ES-I3 (cell line): ENCODE measurements around the gene LHPP.

Experiments used
- H3K36me3 ChIP-seq: 2 replicates; pipeline ENCODE4 v1.6.1; 2013; ENCODE audit warnings: mild to moderate bottlenecking, low read length, control low read depth, moderate library complexity; ENCODE audit not compliant: insufficient read depth
- H3K4me1 ChIP-seq: 2 replicates; pipeline ENCODE4 v1.6.1; 2013; ENCODE audit warnings: mild to moderate bottlenecking, control low read depth, low read length; ENCODE audit not compliant: insufficient read depth
- H3K9ac ChIP-seq: 2 replicates; pipeline ENCODE4 v1.6.1; 2013; ENCODE audit warnings: low read depth, mild to moderate bottlenecking, low read length, moderate library complexity
- H3K9me3 ChIP-seq: 2 replicates; pipeline ENCODE4 v1.6.1; 2013; ENCODE audit warnings: mild to moderate bottlenecking, low read length, moderate library complexity; ENCODE audit not compliant: control insufficient read depth, insufficient read depth

LHPP gene

DNA sequence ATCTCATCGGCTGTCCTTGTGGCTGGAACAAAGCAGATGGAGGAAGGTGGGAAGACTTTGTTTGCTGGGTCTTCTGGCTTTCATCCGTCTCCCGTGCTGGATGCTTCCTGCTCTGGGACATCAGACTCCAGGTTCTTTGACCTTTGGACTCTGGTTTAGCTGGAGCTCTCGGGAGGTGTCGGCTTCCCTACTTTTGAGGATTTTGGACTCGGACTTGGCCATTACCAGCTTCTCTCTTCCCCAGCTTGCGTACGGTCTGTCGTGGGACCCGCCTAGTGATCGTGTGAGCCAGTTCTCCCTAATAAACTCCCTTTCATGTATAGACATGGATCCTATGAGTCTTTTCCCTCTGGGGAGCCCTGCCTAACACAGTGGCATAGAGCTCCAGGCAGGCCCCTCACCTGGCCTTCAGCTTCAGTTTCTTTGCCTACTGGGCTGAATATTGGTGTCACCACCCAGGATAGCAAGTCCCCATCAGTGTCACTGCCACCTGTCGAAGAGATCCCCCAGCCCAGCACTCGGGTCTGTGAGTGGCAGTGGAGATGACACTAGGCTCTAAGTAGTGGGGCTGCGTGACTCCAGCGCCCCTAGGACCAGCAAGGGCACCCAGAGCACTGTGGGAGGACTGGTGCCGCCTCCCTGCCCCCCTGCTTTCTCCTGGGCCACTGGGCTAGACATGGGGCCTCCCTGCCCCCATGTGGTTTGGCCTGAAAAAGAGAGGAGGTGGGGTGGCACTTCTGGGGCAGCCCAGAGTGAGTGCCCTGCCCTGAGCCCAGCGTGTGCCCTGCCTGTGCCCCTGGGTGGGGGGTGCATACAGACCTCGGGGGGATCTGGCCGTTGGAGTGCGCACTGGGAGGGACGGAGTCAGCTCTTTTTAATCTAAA is 135.6 kb downstream of the LHPP start:
- Histone ChIP-seq H3K9me3 (no peaks in the 10 kb centered on the region), H3K9ac (no peak overlapping the region), H3K36me3 (no peaks in the 10 kb centered on the region), H3K4me1 (no peaks in the 10 kb centered on the region)

DNA sequence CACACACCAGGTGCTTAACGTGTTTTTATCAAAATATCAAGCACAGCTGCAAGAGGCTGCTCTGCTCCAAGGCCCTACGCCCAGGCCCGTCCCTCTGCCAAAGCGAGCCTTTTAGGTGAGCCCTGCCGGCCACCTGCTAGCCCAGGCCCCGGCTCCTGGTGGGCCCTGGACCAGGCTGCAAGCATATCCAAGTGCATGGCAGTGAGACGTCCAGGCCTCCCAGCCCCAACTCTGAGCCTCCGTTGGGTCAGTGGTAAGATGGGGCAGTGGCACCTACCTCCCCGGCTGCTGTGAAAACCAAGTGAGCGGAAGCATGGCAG is 136.2 kb downstream of the LHPP start:
- Histone ChIP-seq H3K4me1 (no peaks in the 10 kb centered on the region), H3K9me3 (no peaks in the 10 kb centered on the region), H3K36me3 (no peaks in the 10 kb centered on the region), H3K9ac (no peak overlapping the region)

DNA sequence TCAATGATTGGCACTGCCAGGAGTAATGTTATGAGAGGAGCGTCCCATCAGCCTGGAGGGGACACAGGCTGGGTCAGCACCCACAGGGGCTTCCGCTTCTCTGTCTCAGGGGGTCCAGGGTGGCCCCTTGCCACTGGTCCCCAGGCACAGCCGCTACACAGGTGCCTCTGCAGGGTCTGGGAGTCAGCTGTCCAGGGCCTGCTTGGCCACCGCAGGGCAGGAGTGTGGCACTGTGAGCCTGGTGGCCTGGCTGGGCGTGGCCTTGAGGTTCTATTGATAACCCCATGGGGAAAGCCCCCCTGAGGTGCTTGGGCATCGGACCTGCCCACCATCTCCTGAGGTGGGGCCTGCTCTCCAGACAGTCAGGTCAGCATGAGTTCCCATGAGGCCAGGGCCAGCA is 136.6 kb downstream of the LHPP start:
- Histone ChIP-seq H3K9ac (no peak overlapping the region), H3K4me1 (no peaks in the 10 kb centered on the region), H3K36me3 (no peaks in the 10 kb centered on the region), H3K9me3 (no peaks in the 10 kb centered on the region)

- H3K36me3 ChIP-seq, result no peaks in the 10 kb centered on the region
- no peaks in the 10 kb centered on the region for H3K4me1 ChIP-seq
- H3K9ac ChIP-seq, result no peak overlapping the region
- no peaks in the 10 kb centered on the region for H3K9me3 ChIP-seq
Observed at GRCh38 chr10:124598773-124599587, 137.4 kb downstream of the LHPP start.

DNA sequence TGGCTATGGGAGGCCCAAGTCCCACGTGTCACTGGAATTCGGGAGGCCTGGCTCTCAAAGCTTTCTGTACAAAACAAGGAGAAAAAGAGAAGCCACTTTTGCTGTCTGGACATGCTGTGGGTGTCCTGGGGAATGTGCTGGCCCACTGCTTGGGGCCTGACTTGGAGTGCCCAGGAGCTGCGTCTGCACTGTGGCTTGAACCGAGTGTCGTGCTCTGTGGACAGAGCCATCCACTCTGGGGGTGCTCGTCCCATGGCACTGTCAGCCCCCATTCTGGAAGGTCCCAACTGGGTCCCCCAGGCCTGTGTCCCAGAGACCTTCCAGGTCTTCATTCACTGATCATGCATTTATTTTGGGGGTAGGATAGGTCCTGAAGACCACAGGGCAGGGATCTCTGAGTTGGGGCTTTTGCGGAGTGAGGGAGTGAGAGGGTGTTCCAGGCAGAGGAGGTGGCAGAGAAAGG is 138.0 kb downstream of the LHPP start:
- Histone ChIP-seq H3K36me3 (no peaks in the 10 kb centered on the region), H3K9ac (no peak overlapping the region), H3K9me3 (no peaks in the 10 kb centered on the region), H3K4me1 (no peaks in the 10 kb centered on the region)

- Histone ChIP-seq H3K36me3 (no peaks in the 10 kb centered on the region), H3K4me1 (no peaks in the 10 kb centered on the region), H3K9me3 (no peaks in the 10 kb centered on the region), H3K9ac (no peak overlapping the region)
Observed at GRCh38 chr10:124600051-124600880, 138.6 kb downstream of the LHPP start.

DNA sequence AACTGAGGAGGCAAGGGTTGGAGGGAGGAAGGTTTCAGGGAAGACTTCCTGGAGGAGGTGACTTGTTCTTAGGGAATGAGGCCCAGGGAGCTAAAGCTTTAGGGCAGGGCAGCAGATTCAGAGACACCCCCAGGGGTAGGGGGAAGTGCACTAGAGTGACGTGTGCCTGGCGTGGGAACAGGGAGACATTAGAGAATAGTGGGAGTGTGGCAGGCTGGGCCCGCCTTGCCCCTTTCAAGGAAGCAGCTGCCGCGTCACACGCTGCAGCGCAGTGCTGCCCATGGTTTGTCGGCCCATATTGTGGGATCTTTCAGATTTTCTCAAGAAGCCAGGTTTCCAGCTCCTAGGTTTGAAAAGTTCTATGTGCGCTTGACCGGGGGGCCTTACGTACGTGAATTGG is 139.4 kb downstream of the LHPP start:
- H3K4me1 ChIP-seq, result no peaks in the 10 kb centered on the region
- H3K9ac ChIP-seq, result no peak overlapping the region
- no peaks in the 10 kb centered on the region for H3K36me3 ChIP-seq
- no peaks in the 10 kb centered on the region for H3K9me3 ChIP-seq

DNA sequence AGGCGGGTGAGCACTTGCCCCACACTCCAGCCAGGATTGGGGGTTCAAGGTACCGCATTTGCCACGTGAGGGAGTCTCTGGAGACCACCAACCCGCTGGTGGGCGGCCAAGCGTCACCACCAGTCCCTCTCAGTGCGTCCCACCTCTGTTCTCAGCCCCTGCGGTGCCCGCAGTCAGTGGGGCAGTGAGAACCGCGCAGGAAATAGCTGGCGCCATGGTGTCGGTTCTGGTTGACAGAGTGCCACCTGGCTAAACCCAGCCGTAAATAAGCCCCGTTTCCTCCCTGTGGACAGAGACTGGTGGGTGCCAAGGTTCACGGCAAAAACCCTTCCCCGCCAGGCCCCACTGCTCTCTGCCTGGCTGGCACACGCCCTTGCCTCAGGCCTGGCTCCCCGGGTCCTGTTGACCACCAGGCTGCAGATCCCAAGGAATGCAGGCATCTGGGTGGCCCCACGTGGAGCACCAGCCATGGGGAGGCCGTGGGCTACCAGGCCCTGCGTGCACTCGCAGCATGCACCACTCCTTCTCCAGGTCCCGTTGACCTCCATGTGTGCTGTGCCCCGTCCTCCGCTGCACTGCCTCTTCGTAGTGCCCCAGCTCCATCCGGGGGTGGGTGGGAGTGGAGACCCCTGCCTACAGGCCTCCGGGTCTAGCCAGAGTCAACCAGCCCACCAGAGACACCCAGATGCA is 140.0 kb downstream of the LHPP start:
- Histone ChIP-seq H3K9ac (no peak overlapping the region), H3K36me3 (no peaks in the 10 kb centered on the region), H3K4me1 (no peaks in the 10 kb centered on the region), H3K9me3 (no peaks in the 10 kb centered on the region)

GRCh38 chr10:124602121-124602561 is 140.5 kb downstream of the LHPP start:
- no peaks in the 10 kb centered on the region for H3K4me1 ChIP-seq
- H3K9ac ChIP-seq, result no peak overlapping the region
- H3K36me3 ChIP-seq, result no peaks in the 10 kb centered on the region
- H3K9me3 ChIP-seq, result no peaks in the 10 kb centered on the region

DNA sequence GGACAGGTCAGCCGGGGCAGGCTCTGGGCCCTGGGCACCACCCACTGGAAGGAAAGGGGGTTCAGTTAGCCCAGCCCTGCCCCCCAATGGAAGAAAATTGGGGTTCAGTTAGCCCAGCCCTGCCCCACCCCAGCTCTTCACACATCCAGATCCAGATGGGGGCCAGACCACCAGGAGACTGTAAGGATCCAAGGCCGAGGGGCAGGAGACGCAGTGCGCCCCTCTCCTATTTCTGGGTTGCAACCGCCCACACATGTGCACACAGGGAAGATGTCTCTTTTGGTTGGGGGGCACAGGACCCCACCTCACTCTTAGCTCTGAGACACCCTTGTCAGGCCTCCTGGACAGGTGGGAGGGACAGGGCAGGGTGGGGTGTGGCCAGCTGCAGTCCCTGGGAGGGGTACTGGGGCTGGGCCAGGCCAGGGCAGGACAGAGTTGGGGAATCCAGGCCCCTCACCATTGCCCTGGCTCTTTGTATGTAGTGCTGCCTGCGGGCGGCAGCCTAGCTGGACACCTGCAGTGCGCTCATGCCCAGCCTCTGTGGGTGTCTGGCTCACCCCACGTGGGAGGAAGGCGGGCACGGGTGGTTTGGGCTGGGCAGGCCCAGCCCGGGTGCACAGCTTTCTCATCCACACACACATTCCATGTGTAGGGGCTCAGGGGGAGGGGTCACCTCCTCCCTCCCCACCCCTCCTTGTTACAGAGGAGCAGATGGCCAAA is 141.2 kb downstream of the LHPP start:
- H3K36me3 ChIP-seq, result no peaks in the 10 kb centered on the region
- H3K4me1 ChIP-seq, result no peaks in the 10 kb centered on the region
- no peak overlapping the region for H3K9ac ChIP-seq
- H3K9me3 ChIP-seq, result no peaks in the 10 kb centered on the region

DNA sequence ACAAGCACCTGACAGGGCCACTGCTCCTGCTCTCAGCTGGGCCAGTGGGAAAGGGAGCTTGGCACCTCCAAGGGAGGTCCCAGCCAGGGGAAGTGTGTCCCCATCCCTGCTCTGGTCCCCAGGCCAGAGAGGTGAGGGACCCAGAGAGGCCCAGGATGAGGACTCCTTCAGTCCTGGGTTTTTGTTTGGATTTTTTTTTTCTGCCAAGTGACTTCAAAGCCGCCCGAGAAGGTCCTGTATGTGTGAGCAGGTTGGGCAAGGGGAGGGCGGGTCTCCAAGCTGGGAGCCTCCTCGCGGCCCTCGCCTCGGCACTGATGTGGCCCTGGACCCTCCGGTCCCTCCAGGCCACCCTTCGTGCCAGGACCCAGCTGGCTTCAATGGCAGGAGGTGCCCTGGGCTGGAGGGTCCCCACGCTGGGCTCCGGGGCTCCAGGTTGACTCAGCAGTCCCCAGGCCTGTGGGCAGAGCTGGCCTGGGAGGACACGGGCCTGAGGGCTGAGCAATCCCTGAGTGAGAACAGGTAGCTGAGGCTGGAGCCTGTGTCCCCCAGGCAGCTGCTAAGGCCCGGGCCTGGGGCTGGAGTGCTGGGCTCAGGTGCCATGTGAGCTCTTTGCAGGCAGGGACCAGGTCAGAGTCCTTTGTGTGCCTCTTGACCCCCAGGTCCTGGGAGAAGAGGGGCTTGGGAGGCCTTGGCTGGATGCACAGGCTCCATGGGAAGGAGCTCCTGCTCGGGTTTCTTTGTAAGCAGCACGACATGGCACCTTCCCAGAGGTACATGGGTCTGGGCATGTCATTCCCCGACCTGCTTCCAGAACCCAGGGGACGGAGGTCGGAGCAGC is 142.0 kb downstream of the LHPP start:
- H3K9ac ChIP-seq, result no peak overlapping the region
- no peaks in the 10 kb centered on the region for H3K36me3 ChIP-seq
- H3K9me3 ChIP-seq, result no peaks in the 10 kb centered on the region
- H3K4me1 ChIP-seq, result no peaks in the 10 kb centered on the region

DNA sequence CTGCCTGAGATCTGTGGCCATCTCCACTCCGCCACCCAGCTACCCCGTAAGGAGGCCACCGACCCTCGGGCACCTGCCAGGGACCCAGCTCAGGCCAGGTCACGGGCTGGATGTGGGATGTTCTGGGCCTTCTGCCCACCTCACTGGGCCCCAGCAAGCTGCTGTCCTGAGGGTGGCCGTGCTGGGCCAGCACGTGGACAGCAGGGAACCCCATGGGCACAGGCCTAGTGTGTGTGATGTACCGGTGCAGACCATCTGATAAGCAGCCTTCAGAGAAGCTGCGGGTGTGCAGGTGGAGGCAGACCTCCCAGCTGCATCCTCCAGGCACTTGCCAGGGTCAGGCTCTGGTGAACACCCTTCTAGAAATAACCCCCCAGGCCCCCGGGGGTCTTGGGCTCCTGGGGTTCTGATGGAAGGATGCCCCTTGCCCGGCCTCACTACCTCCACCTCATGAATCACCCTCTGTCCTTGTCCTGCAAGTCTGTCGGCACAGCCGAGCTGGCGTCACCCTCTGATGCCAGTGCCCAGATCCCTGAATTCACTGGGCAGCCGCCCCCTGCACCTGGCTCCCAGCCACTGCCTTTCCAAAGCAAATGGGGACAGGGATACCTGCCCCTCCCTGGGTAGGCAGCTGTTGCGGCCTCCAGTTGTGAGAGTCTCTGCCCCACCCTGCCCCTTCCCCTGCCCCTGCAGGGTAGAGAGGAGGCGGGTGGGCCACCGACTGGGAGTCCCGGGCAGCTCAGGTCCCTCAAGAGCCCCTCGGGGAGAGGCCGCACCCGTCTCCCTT is 142.8 kb downstream of the LHPP start:
- no peak overlapping the region for H3K9ac ChIP-seq
- H3K4me1 ChIP-seq, result no peaks in the 10 kb centered on the region

More for the DNA sequence above, 142.8 kb downstream of the LHPP start:
- H3K36me3 ChIP-seq, result no peaks in the 10 kb centered on the region
- H3K9me3 ChIP-seq, result no peaks in the 10 kb centered on the region
